Liver (tissue), 9 donors: ENCODE data around the gene CDH23. TPM values are rescaled to one million over a fixed set of nuclear protein-coding genes. Genes with fewer than 3 reads are reported as not detected.

Experiments
- DNase-seq: peaks from one replicate; pipeline ENCODE4 v3.0.0-alpha.2; 2017; ENCODE audit warnings: low spot score
- H3K27ac ChIP-seq, 2 donors: one replicate each; pipeline ENCODE4 v1.7.0; 2013; ENCODE audit warnings: inconsistent platforms in 2 of 2, low read length in 2 of 2, control low read depth in 1 of 2, low read depth in 1 of 2, mild to moderate bottlenecking in 1 of 2
- H3K27me3 ChIP-seq, 4 donors: one replicate each; pipeline versions ENCODE4 v1.6.1 to v1.7.0; 2013; ENCODE audit warnings: low read length in 3 of 4, inconsistent platforms in 1 of 4, mild to moderate bottlenecking in 1 of 4, moderate library complexity in 1 of 4; ENCODE audit not compliant: control insufficient read depth in 4 of 4, insufficient read depth in 4 of 4
- H3K36me3 ChIP-seq, 4 donors: one replicate each; pipeline versions ENCODE4 v1.6.1 to v1.7.0; 2013; ENCODE audit warnings: low read length in 3 of 4, mild to moderate bottlenecking in 3 of 4, low read depth in 1 of 4, moderate library complexity in 1 of 4; ENCODE audit not compliant: control insufficient read depth in 4 of 4, insufficient read depth in 3 of 4
- H3K4me1 ChIP-seq, 4 donors: one replicate each; pipeline versions ENCODE4 v1.6.1 to v1.7.0; 2013; ENCODE audit warnings: low read length in 3 of 4, mild to moderate bottlenecking in 3 of 4, moderate library complexity in 1 of 4; ENCODE audit not compliant: control insufficient read depth in 4 of 4, insufficient read depth in 4 of 4
- H3K4me3 ChIP-seq, 3 donors: one replicate each; pipeline versions ENCODE4 v1.6.1 to v1.7.0; 2013; ENCODE audit warnings: low read length in 3 of 3, control low read depth in 1 of 3, low read depth in 1 of 3, mild to moderate bottlenecking in 1 of 3
- H3K9ac ChIP-seq, 2 donors: one replicate each; pipeline ENCODE4 v1.7.0; 2013; ENCODE audit warnings: low read length in 2 of 2, mild to moderate bottlenecking in 2 of 2, moderate library complexity in 2 of 2, control low read depth in 1 of 2, low read depth in 1 of 2
- H3K9me3 ChIP-seq, 4 donors: one replicate each; pipeline versions ENCODE4 v1.6.1 to v1.7.0; 2013; ENCODE audit warnings: low read length in 3 of 4; ENCODE audit not compliant: control insufficient read depth in 4 of 4
- EGR1 ChIP-seq, 2 donors: IDR thresholded peaks; 2 replicates each; pipeline ENCODE4 v1.6.1; 2016 to 2018; ENCODE audit warnings: antibody characterized with exemption in 2 of 2, low read depth in 2 of 2
- FOXA2 ChIP-seq: IDR thresholded peaks from 2 replicates; pipeline ENCODE4 v1.6.1; 2016; ENCODE audit warnings: antibody characterized with exemption
- GABPA ChIP-seq, 2 donors: IDR thresholded peaks in 1 of 2; conservative IDR thresholded peaks in 1 of 2; 2 replicates each; pipeline ENCODE4 v1.6.1; 2016; ENCODE audit warnings: antibody characterized with exemption in 2 of 2, mild to moderate bottlenecking in 1 of 2, moderate library complexity in 1 of 2
- HNF4A ChIP-seq, 2 donors: conservative IDR thresholded peaks; 2 replicates each; pipeline ENCODE4 v1.6.1; 2016; ENCODE audit warnings: antibody characterized with exemption in 2 of 2, mild to moderate bottlenecking in 2 of 2
- JUND ChIP-seq, 2 donors: IDR thresholded peaks; 2 replicates each; pipeline ENCODE4 v1.6.1; 2016; ENCODE audit warnings: antibody characterized with exemption in 2 of 2
- NR2F2 ChIP-seq: IDR thresholded peaks from 2 replicates; pipeline ENCODE4 v1.6.1; 2016; ENCODE audit warnings: antibody characterized with exemption
- RAD21 ChIP-seq, 2 donors: IDR thresholded peaks; 2 replicates each; pipeline ENCODE4 v1.6.1; 2016; ENCODE audit warnings: antibody characterized with exemption in 2 of 2, mild to moderate bottlenecking in 2 of 2
- RXRA ChIP-seq, 2 donors: IDR thresholded peaks; 2 replicates each; pipeline ENCODE4 v1.6.1; 2017 to 2018; ENCODE audit warnings: antibody characterized with exemption in 2 of 2, mild to moderate bottlenecking in 1 of 2
- SP1 ChIP-seq: IDR thresholded peaks from 2 replicates; pipeline ENCODE4 v1.6.1; 2018; ENCODE audit warnings: antibody characterized with exemption, mild to moderate bottlenecking
- TAF1 ChIP-seq: conservative IDR thresholded peaks from 2 replicates; pipeline ENCODE4 v1.6.1; 2016; ENCODE audit warnings: antibody characterized with exemption, mild to moderate bottlenecking
- YY1 ChIP-seq: IDR thresholded peaks from 2 replicates; pipeline ENCODE4 v1.6.1; 2016; ENCODE audit warnings: antibody characterized with exemption, mild to moderate bottlenecking
- WGBS: extraction: QIAGEN DNeasy Blood & Tissue Kit; methylation state at CpG from one replicate; pipeline ENCODE4 v1.1.7; 2013; 5-methylcytosine and 5-hydroxymethylcytosine counted together
- polyA plus RNA-seq, 2 donors: library from polyadenylated mRNA; stranded (reverse) in 1 of 2; unstranded in 1 of 2; fragments of 200-250 nt in 1 of 2; fragments of >200 nt in 1 of 2; fragmentation: Nextera tagmentation in 1 of 2; extraction: Ambion mirVana in 1 of 2; gene quantifications; one replicate each; pipeline versions ENCODE4 v1.2.1 to v1.2.3, GENCODE V29; 2013 to 2015
- total RNA-seq, 2 donors: library from RNA; depleted of rRNA; stranded (reverse); fragments of >200 nt; gene quantifications; one replicate each; pipeline ENCODE4 v1.2.3, GENCODE V29; 2014
- TF ChIP-seq, protein P1 (sequence below): IDR thresholded peaks from 2 replicates; pipeline ENCODE4 v1.6.1; 2016; ENCODE audit warnings: antibody characterized with exemption
- TF ChIP-seq, protein P2 (sequence below): IDR thresholded peaks from 2 replicates; pipeline ENCODE4 v1.6.1; 2016; ENCODE audit warnings: antibody characterized with exemption
- TF ChIP-seq, protein P3 (sequence below): IDR thresholded peaks from 2 replicates; pipeline ENCODE4 v1.6.1; 2016; ENCODE audit warnings: antibody characterized with exemption, mild to moderate bottlenecking
- TF ChIP-seq, protein P4 (sequence below): IDR thresholded peaks from 2 replicates; pipeline ENCODE4 v1.6.1; 2016; ENCODE audit warnings: antibody characterized with exemption
- TF ChIP-seq, protein P5 (sequence below): fragments of 150-350 bp; IDR thresholded peaks from 2 replicates; pipeline ENCODE4 v1.5.1; 2017; ENCODE audit warnings: improper control_type of control experiment, low read depth, low read length; ENCODE audit not compliant: missing input control
- donor health status: healthy.
- donor health status: healthy.
- donor health status: healthy.
- donor health status: healthy.
- donor health status: healthy.

Gene CDH23
- total and polyA plus RNA-seq, 4 donors: 1.5 to 4.7 (median 3.4) TPM

DNA sequence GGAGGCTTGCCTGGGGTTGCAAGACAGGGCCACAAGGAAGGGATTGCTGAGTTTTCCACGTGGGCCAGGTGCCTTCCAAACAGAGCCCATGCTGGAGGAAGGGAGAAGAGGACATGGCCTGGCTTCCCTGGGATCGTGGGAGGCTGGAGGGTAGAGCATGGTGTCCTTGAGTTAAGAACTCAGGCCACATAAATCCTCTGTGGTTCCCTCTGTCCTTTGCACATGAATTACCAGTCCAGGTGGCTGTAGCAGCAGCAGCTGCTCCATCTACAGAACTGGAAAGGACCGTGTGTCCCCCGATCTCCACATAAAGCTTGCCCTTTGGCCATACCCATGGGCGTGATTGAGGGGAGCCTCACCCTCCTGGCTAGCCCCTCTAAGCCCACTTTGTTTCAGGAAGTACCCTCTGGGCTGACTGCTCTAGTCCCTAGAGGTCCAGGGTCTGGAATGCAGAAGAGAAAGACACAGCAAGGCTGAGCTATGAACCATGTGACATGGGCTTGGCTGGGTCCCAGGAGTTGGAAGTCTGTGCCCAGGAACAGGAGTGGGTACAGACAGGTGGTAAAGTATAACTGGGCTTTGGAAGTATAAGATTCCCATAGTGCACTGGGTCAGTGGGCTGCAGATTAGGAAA is 237.9 kb downstream of the CDH23 start:
- no peaks in the 10 kb centered on the region for H3K9me3 ChIP-seq
- 63% methylated on average over 5 of the region's 5 CpGs for WGBS

More for the DNA sequence above, 237.9 kb downstream of the CDH23 start:
- Histone ChIP-seq H3K4me3 (no peak overlapping the region), H3K27ac (peak overlapping the region; percentile 17 to 43), H3K36me3 (no peaks in the 10 kb centered on the region), H3K9ac (no peak overlapping the region), H3K4me1 (peaks cover 9 to 51% (median 42%) of the 10 kb centered on the region in 4 donors), H3K27me3 (no peaks in the 10 kb centered on the region)
- DNase-seq: no peak
- TF ChIP-seq SP1 (no peak), RXRA (IDR thresholded peaks at IDR 0.05) (no peak), TAF1 (no peak), NR2F2 (no peak), RAD21 (IDR thresholded peaks at IDR 0.05) (no peak), HNF4A (conservative IDR thresholded peaks at IDR 0.05) (no peak), FOXA2 (no peak), YY1 (no peak), JUND (IDR thresholded peaks at IDR 0.05) (no peak), GABPA (IDR thresholded peaks at IDR 0.05 in 1 of 2, conservative IDR thresholded peaks at IDR 0.05 in 1 of 2) (no peak), EGR1 (IDR thresholded peaks at IDR 0.05; ENCODE audit: low read depth in 2 of 2) (no peak)
- TF ChIP-seq, protein P1, sequence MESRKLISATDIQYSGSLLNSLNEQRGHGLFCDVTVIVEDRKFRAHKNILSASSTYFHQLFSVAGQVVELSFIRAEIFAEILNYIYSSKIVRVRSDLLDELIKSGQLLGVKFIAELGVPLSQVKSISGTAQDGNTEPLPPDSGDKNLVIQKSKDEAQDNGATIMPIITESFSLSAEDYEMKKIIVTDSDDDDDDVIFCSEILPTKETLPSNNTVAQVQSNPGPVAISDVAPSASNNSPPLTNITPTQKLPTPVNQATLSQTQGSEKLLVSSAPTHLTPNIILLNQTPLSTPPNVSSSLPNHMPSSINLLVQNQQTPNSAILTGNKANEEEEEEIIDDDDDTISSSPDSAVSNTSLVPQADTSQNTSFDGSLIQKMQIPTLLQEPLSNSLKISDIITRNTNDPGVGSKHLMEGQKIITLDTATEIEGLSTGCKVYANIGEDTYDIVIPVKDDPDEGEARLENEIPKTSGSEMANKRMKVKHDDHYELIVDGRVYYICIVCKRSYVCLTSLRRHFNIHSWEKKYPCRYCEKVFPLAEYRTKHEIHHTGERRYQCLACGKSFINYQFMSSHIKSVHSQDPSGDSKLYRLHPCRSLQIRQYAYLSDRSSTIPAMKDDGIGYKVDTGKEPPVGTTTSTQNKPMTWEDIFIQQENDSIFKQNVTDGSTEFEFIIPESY: no peak
- TF ChIP-seq, protein P2, sequence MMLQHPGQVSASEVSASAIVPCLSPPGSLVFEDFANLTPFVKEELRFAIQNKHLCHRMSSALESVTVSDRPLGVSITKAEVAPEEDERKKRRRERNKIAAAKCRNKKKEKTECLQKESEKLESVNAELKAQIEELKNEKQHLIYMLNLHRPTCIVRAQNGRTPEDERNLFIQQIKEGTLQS: no peak
- TF ChIP-seq, protein P3, sequence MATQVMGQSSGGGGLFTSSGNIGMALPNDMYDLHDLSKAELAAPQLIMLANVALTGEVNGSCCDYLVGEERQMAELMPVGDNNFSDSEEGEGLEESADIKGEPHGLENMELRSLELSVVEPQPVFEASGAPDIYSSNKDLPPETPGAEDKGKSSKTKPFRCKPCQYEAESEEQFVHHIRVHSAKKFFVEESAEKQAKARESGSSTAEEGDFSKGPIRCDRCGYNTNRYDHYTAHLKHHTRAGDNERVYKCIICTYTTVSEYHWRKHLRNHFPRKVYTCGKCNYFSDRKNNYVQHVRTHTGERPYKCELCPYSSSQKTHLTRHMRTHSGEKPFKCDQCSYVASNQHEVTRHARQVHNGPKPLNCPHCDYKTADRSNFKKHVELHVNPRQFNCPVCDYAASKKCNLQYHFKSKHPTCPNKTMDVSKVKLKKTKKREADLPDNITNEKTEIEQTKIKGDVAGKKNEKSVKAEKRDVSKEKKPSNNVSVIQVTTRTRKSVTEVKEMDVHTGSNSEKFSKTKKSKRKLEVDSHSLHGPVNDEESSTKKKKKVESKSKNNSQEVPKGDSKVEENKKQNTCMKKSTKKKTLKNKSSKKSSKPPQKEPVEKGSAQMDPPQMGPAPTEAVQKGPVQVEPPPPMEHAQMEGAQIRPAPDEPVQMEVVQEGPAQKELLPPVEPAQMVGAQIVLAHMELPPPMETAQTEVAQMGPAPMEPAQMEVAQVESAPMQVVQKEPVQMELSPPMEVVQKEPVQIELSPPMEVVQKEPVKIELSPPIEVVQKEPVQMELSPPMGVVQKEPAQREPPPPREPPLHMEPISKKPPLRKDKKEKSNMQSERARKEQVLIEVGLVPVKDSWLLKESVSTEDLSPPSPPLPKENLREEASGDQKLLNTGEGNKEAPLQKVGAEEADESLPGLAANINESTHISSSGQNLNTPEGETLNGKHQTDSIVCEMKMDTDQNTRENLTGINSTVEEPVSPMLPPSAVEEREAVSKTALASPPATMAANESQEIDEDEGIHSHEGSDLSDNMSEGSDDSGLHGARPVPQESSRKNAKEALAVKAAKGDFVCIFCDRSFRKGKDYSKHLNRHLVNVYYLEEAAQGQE: no peak
- TF ChIP-seq, protein P4, sequence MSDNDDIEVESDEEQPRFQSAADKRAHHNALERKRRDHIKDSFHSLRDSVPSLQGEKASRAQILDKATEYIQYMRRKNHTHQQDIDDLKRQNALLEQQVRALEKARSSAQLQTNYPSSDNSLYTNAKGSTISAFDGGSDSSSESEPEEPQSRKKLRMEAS: no peak
- TF ChIP-seq, protein P5, sequence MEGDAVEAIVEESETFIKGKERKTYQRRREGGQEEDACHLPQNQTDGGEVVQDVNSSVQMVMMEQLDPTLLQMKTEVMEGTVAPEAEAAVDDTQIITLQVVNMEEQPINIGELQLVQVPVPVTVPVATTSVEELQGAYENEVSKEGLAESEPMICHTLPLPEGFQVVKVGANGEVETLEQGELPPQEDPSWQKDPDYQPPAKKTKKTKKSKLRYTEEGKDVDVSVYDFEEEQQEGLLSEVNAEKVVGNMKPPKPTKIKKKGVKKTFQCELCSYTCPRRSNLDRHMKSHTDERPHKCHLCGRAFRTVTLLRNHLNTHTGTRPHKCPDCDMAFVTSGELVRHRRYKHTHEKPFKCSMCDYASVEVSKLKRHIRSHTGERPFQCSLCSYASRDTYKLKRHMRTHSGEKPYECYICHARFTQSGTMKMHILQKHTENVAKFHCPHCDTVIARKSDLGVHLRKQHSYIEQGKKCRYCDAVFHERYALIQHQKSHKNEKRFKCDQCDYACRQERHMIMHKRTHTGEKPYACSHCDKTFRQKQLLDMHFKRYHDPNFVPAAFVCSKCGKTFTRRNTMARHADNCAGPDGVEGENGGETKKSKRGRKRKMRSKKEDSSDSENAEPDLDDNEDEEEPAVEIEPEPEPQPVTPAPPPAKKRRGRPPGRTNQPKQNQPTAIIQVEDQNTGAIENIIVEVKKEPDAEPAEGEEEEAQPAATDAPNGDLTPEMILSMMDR: no peak
